ENCODE results near the gene FMN1. TPM values are rescaled to one million over a fixed set of nuclear protein-coding genes. Genes with fewer than 3 reads are reported as not detected.
A peak's percentile ranks its signal among the peaks of the same experiment; 100 is the strongest.

The FMN1 gene
- total RNA-seq, 1 experiment from 2014 or later, result 0.37 TPM

GRCh38 chr15:32872621-32873283 is 321.8 kb downstream of the FMN1 start:
- Histone ChIP-seq H3K27me3 (replicated peaks; ENCODE audit: insufficient read depth, low read depth, low read length, poor library complexity) (no peaks in the 10 kb centered on the region), H3K27ac (ENCODE audit: low read depth, low read length, poor library complexity, severe bottlenecking) (no peak overlapping the region), H3K4me1 (ENCODE audit: insufficient read depth, low read length, poor library complexity, severe bottlenecking) (no peaks in the 10 kb centered on the region), H3K36me3 (ENCODE audit: insufficient read depth, low read length, poor library complexity, severe bottlenecking) (no peaks in the 10 kb centered on the region), H3K9me3 (ENCODE audit: low read depth, low read length, poor library complexity, severe bottlenecking) (no peaks in the 10 kb centered on the region), H3K4me3 (ENCODE audit: low read depth, low read length, poor library complexity, severe bottlenecking) (no peak overlapping the region)
- no peak for DNase-seq (ENCODE audit: low spot score)
- ChIA-PET POLR2A (ENCODE audit: low non-redundant PET) (no interaction called here), CTCF (no interaction called here)
- intact Hi-C loops (cut with micrococcal nuclease; ENCODE audit: unreplicated experiment), result no loop called here
- TF ChIP-seq EZH2 (IDR thresholded peaks at IDR 0.05; ENCODE audit: borderline replicate concordance, low read depth, low read length, poor library complexity, severe bottlenecking) (no peak), CTCF (conservative IDR thresholded peaks at IDR 0.05; ENCODE audit: low read depth, low read length) (no peak)
- BruUV-seq (replicated peaks), result no TSS peak

GRCh38 chr15:32871883-32872282 is 322.6 kb downstream of the FMN1 start:
- intact Hi-C loops (cut with micrococcal nuclease; ENCODE audit: unreplicated experiment), result no loop called here
- Histone ChIP-seq H3K4me3 (ENCODE audit: low read depth, low read length, poor library complexity, severe bottlenecking) (no peak overlapping the region), H3K27ac (ENCODE audit: low read depth, low read length, poor library complexity, severe bottlenecking) (no peak overlapping the region), H3K4me1 (ENCODE audit: insufficient read depth, low read length, poor library complexity, severe bottlenecking) (no peaks in the 10 kb centered on the region), H3K27me3 (replicated peaks; ENCODE audit: insufficient read depth, low read depth, low read length, poor library complexity) (no peaks in the 10 kb centered on the region), H3K36me3 (ENCODE audit: insufficient read depth, low read length, poor library complexity, severe bottlenecking) (no peaks in the 10 kb centered on the region), H3K9me3 (ENCODE audit: low read depth, low read length, poor library complexity, severe bottlenecking) (no peaks in the 10 kb centered on the region)
- DNase-seq (ENCODE audit: low spot score), result no peak
- TF ChIP-seq EZH2 (IDR thresholded peaks at IDR 0.05; ENCODE audit: borderline replicate concordance, low read depth, low read length, poor library complexity, severe bottlenecking) (no peak), CTCF (conservative IDR thresholded peaks at IDR 0.05; ENCODE audit: low read depth, low read length) (no peak)
- POLR2A ChIA-PET (ENCODE audit: low non-redundant PET), result no interaction called here
- BruUV-seq (replicated peaks), result no TSS peak
- CTCF ChIA-PET, result no interaction called here

- TF ChIP-seq EZH2 (IDR thresholded peaks at IDR 0.05; ENCODE audit: borderline replicate concordance, low read depth, low read length, poor library complexity, severe bottlenecking) (no peak), CTCF (conservative IDR thresholded peaks at IDR 0.05; ENCODE audit: low read depth, low read length) (no peak)
- H3K36me3 ChIP-seq (ENCODE audit: insufficient read depth, low read length, poor library complexity, severe bottlenecking), result no peaks in the 10 kb centered on the region
- H3K4me3 ChIP-seq (ENCODE audit: low read depth, low read length, poor library complexity, severe bottlenecking), result no peak overlapping the region
- no peaks in the 10 kb centered on the region for H3K9me3 ChIP-seq (ENCODE audit: low read depth, low read length, poor library complexity, severe bottlenecking)
- no peaks in the 10 kb centered on the region for H3K27me3 ChIP-seq (replicated peaks; ENCODE audit: insufficient read depth, low read depth, low read length, poor library complexity)
- H3K27ac ChIP-seq (ENCODE audit: low read depth, low read length, poor library complexity, severe bottlenecking), result no peak overlapping the region
- ChIA-PET CTCF (no interaction called here), POLR2A (ENCODE audit: low non-redundant PET) (no interaction called here)
- no peaks in the 10 kb centered on the region for H3K4me1 ChIP-seq (ENCODE audit: insufficient read depth, low read length, poor library complexity, severe bottlenecking)
- no TSS peak for BruUV-seq (replicated peaks)
- DNase-seq (ENCODE audit: low spot score), result peak; percentile 60
- intact Hi-C loops (cut with micrococcal nuclease; ENCODE audit: unreplicated experiment), result no loop called here
Measured at GRCh38 chr15:32870240-32871033, 324.1 kb downstream of the FMN1 start.

Measured in A673 (cell line).